Chondrocyte (in vitro differentiated cells): ENCODE data around the gene MRPL38. TPM values are rescaled to one million over a fixed set of nuclear protein-coding genes. Genes with fewer than 3 reads are reported as not detected.

ENCODE experiments used
- DNase-seq: peaks from one replicate; pipeline ENCODE4 v3.0.0; 2021; ENCODE audit warnings: mixed read lengths, low spot score
- H3K27ac Mint-ChIP-seq: one replicate; pipeline ENCODE4 v1.8.0; 2021; ENCODE audit warnings: mild to moderate bottlenecking, moderate library complexity, mixed read lengths; ENCODE audit not compliant: unreplicated experiment
- H3K27me3 Mint-ChIP-seq: 2 replicates; pipeline ENCODE4 v1.8.0; 2021; ENCODE audit warnings: low read depth, mixed read lengths
- H3K36me3 Mint-ChIP-seq: 2 replicates; pipeline ENCODE4 v1.8.0; 2021; ENCODE audit warnings: low read depth, mixed read lengths
- H3K4me1 Mint-ChIP-seq: 2 replicates; pipeline ENCODE4 v1.8.0; 2021; ENCODE audit warnings: low read depth, mild to moderate bottlenecking, mixed read lengths
- H3K4me3 Mint-ChIP-seq: one replicate; pipeline ENCODE4 v1.8.0; 2021; ENCODE audit warnings: mild to moderate bottlenecking, moderate library complexity, mixed read lengths; ENCODE audit not compliant: unreplicated experiment
- H3K9me3 Mint-ChIP-seq: 2 replicates; pipeline ENCODE4 v1.8.0; 2021; ENCODE audit warnings: low read depth, mixed read lengths
- total RNA-seq: library from RNA; stranded (reverse); gene quantifications from 3 replicates; pipeline ENCODE4 v1.2.1, GENCODE V29; 2021
- TF ChIP-seq, protein P1 (sequence below): fragments of 200-600 bp; sonication (generic); IDR thresholded peaks from 2 replicates; pipeline ENCODE4 v1.5.0; 2021; ENCODE audit warnings: antibody characterized with exemption, mild to moderate bottlenecking, moderate library complexity

MRPL38 gene
- total RNA-seq, 1 donor from 2014 or later: 47.4 TPM

DNA sequence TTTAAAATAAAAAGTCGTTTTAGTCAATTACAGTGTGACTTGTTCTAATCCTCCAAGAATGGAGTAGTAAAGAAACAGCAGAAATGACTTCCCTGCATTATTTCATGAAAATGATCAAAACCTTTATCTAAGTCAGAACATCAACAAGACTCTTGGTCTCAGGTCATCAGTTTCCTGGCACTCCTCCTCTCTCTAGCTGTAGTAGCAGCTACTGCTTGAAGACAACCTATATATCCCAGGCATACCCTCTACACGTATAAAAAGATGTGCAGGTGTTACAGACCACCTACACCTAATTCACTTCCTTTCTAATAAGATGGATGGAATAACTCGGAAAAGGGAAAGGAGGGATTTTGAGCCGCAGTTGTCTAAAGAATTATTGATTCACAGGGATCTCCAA lies 37.8 kb upstream of the MRPL38 start:
- H3K27ac Mint-ChIP-seq: no peak overlapping the region
- TF ChIP-seq, protein P1, sequence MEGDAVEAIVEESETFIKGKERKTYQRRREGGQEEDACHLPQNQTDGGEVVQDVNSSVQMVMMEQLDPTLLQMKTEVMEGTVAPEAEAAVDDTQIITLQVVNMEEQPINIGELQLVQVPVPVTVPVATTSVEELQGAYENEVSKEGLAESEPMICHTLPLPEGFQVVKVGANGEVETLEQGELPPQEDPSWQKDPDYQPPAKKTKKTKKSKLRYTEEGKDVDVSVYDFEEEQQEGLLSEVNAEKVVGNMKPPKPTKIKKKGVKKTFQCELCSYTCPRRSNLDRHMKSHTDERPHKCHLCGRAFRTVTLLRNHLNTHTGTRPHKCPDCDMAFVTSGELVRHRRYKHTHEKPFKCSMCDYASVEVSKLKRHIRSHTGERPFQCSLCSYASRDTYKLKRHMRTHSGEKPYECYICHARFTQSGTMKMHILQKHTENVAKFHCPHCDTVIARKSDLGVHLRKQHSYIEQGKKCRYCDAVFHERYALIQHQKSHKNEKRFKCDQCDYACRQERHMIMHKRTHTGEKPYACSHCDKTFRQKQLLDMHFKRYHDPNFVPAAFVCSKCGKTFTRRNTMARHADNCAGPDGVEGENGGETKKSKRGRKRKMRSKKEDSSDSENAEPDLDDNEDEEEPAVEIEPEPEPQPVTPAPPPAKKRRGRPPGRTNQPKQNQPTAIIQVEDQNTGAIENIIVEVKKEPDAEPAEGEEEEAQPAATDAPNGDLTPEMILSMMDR: no peak

DNA sequence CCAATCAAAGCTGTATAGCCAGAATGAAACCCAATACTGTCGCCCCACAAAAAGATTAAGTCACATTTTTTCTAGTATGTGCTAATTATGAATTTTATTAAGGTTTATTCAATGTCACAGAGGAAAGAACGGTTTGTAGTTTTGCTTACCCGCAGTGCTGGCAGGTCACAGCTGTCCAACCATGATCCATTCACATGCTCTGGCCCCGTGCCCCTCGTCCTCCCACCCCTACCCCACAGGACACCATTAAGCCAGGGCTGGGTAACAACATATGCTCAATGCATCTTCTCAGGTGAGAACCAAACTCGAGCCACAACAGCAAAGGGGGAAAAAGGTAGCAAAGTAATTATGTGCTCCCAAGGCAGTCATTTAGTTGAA lies 36.7 kb upstream of the MRPL38 start:
- H3K27ac Mint-ChIP-seq: peak overlapping the region; percentile 81
- H3K4me1 Mint-ChIP-seq: peaks cover 16% of the 10 kb centered on the region
- H3K9me3 Mint-ChIP-seq: no peaks in the 10 kb centered on the region
- H3K27me3 Mint-ChIP-seq: no peaks in the 10 kb centered on the region
- H3K36me3 Mint-ChIP-seq: peaks cover 8% of the 10 kb centered on the region
- H3K4me3 Mint-ChIP-seq: peak overlapping the region; percentile 94
- DNase-seq: peak; percentile 15
- TF ChIP-seq, protein P1: no peak

More for the DNA sequence above, 37.8 kb upstream of the MRPL38 start:
- H3K36me3 Mint-ChIP-seq: peaks cover 12% of the 10 kb centered on the region
- no peak overlapping the region for H3K4me3 Mint-ChIP-seq
- H3K4me1 Mint-ChIP-seq: peaks cover 16% of the 10 kb centered on the region
- no peaks in the 10 kb centered on the region for H3K9me3 Mint-ChIP-seq
- no peak for DNase-seq
- H3K27me3 Mint-ChIP-seq: no peaks in the 10 kb centered on the region

DNA sequence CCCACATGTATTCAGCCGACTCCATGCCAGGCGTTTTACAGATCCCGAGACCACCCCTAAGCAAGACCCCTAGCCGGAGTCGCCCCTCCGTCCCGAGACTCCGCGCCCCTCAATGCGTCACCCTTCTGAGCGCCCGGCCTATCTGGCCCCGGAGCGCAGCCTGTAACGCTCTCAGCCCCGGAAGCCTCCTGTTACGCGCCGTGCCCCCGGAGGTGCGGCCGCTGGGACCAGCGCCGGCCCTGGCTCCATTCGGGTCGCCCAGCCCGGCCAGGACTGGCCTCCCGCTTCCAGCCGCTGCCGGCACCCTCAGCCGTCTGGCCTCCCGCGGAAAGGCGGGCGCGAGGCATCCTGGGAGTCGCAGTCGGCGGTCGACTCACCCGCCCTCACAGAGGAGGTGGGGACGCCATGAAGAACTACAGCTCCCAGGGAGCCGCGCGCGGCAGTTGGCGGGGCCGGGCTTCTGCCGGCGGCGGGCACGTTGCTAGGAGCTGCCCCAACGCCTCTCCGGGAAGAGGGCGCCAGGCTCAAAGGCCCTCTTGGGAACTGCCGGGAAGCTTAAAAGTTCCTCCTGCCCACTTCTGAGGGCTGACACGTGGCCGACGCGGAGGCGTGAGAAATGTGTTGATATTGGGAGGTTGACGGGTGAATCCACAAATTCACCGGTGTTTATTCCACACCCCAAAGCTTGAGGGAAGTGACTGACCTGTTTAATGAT lies 36.2 kb upstream of the MRPL38 start, which contains the start of gene FBF1:
TSS of gene FBF1 (minus strand) at position 316 of the 715 bp plus-strand sequence. CDS start 2,893 bp downstream, outside the sequence.
- H3K4me1 Mint-ChIP-seq: peaks cover 16% of the 10 kb centered on the region
- TF ChIP-seq, protein P1: peak; percentile 22
- H3K36me3 Mint-ChIP-seq: peaks cover 7% of the 10 kb centered on the region
- H3K27ac Mint-ChIP-seq: peak within 1 kb of the TSS; percentile 83
- DNase-seq: peak; percentile 99
- H3K27me3 Mint-ChIP-seq: no peaks in the 10 kb centered on the region
- no peaks in the 10 kb centered on the region for H3K9me3 Mint-ChIP-seq
- peak within 1 kb of the TSS; percentile 94 for H3K4me3 Mint-ChIP-seq

DNA sequence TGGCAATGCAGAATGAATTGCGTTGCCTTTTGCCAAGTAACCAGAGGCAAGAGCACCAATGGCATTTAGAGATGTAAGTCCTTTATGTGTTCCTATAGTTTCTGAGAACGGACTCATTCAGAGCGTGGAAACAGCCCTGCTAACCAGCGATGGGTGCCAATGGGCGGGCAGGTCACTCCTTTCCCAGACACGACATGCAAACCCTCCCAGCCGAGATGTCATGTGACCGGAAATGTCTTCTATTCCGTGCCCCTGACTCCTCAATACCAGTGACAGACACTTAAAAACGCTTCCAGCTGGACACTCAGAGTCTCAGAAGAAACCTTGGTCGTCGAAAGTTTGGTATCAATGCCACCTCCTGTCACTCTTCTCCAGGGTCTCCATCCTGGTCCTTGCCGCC lies 33.0 kb upstream of the MRPL38 start:
- peak; percentile 49 for DNase-seq
- no peaks in the 10 kb centered on the region for H3K27me3 Mint-ChIP-seq
- TF ChIP-seq, protein P1: no peak
- H3K9me3 Mint-ChIP-seq: no peaks in the 10 kb centered on the region
- no peak overlapping the region for H3K27ac Mint-ChIP-seq
- H3K4me3 Mint-ChIP-seq: no peak overlapping the region
- H3K4me1 Mint-ChIP-seq: peaks cover 16% of the 10 kb centered on the region
- no peaks in the 10 kb centered on the region for H3K36me3 Mint-ChIP-seq

DNA sequence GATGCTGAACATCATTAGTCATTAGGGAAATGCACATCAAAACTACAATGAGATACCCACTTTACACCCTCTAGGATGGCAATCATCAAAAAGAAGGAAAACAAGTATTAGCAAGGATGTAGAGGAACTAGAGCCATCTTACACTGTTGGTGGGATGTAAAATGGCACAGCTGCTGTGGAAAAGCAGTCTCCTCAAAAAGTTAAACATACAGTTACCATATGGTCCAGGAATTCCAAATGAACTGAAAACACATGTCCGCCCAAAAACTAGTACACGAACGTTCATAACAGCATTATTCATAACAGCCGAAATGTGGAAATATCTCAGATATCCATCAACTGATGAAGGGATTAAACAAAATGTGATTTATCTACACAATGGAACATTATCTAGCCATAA lies 29.1 kb upstream of the MRPL38 start:
- TF ChIP-seq, protein P1: no peak
- no peaks in the 10 kb centered on the region for H3K27me3 Mint-ChIP-seq
- H3K4me3 Mint-ChIP-seq: no peak overlapping the region
- DNase-seq: no peak
- H3K4me1 Mint-ChIP-seq: no peaks in the 10 kb centered on the region
- H3K9me3 Mint-ChIP-seq: no peaks in the 10 kb centered on the region
- H3K36me3 Mint-ChIP-seq: no peaks in the 10 kb centered on the region
- H3K27ac Mint-ChIP-seq: no peak overlapping the region
